Mammary epithelial cell (primary cell): ENCODE data around the gene AGPAT4.

ENCODE experiments used
- CTCF ChIP-seq, 2 donors: IDR thresholded peaks in 1 of 2; conservative IDR thresholded peaks in 1 of 2; 2 replicates each; pipeline ENCODE4 v1.5.1; 2011 to 2012; ENCODE audit warnings: inconsistent platforms in 2 of 2, low read length in 2 of 2, mild to moderate bottlenecking in 2 of 2, control low read depth in 1 of 2, low read depth in 1 of 2; ENCODE audit not compliant: insufficient read depth in 1 of 2; ENCODE audit errors: extremely low read depth in 1 of 2
- EZH2 ChIP-seq: IDR thresholded peaks from 2 replicates; pipeline ENCODE4 v1.6.1; 2012; ENCODE audit warnings: low read length, inconsistent platforms, borderline replicate concordance

- TF ChIP-seq EZH2 (no peak), CTCF (conservative IDR thresholded peaks at IDR 0.05 in 1 of 2, IDR thresholded peaks at IDR 0.05 in 1 of 2; ENCODE audit: extremely low read depth in 1 of 2, insufficient read depth in 1 of 2, low read depth in 1 of 2, low read length in 2 of 2) (no peak)
Observed at GRCh38 chr6:161111261-161111660, 162.6 kb downstream of the AGPAT4 start.
